Measurements from ENCODE around the gene JMJD1C. TPM values are rescaled to one million over a fixed set of nuclear protein-coding genes. Genes with fewer than 3 reads are reported as not detected.

JMJD1C gene
- total RNA-seq, 1 donor from 2014 or later: 120 TPM

DNA sequence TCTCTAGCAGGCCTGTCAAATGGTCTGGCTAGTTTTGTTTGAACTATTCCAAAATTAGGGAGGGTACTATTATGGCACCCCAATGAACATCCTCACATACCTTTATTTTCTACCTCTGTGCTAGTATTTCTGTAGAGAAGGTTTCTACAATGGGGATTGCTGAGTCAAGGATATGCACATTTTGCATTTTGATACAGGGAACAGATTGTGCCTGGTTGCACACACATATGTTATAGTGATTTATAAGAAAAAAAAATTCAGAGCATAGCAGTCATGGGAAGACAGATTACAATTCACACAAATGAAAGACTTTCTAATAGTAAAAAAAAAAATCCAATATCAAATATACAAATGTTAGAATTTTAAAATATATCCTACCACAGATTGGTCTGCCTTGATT lies 346.7 kb downstream of the JMJD1C start:
- no peaks in the 10 kb centered on the region for H3K9me3 Mint-ChIP-seq (ENCODE audit: unreplicated experiment)
- TF ChIP-seq, protein P1, sequence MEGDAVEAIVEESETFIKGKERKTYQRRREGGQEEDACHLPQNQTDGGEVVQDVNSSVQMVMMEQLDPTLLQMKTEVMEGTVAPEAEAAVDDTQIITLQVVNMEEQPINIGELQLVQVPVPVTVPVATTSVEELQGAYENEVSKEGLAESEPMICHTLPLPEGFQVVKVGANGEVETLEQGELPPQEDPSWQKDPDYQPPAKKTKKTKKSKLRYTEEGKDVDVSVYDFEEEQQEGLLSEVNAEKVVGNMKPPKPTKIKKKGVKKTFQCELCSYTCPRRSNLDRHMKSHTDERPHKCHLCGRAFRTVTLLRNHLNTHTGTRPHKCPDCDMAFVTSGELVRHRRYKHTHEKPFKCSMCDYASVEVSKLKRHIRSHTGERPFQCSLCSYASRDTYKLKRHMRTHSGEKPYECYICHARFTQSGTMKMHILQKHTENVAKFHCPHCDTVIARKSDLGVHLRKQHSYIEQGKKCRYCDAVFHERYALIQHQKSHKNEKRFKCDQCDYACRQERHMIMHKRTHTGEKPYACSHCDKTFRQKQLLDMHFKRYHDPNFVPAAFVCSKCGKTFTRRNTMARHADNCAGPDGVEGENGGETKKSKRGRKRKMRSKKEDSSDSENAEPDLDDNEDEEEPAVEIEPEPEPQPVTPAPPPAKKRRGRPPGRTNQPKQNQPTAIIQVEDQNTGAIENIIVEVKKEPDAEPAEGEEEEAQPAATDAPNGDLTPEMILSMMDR (IDR thresholded peaks at IDR 0.05): no peak
- no peak overlapping the region for H3K27ac Mint-ChIP-seq (ENCODE audit: unreplicated experiment)
- DNase-seq (ENCODE audit: extremely low spot score, unreplicated experiment): no peak
- H3K4me3 Mint-ChIP-seq (ENCODE audit: unreplicated experiment): no peak overlapping the region
- peaks cover 19% of the 10 kb centered on the region for H3K4me1 Mint-ChIP-seq (ENCODE audit: unreplicated experiment)
- no peaks in the 10 kb centered on the region for H3K27me3 Mint-ChIP-seq (ENCODE audit: unreplicated experiment)
- no peaks in the 10 kb centered on the region for H3K36me3 Mint-ChIP-seq (ENCODE audit: unreplicated experiment)

Small RNAs within 50 kb of the gene (microRNA-seq; reads per million reads assigned to microRNA genes)
- gene MIR1296 (ENCODE audit: unreplicated experiment): 227 reads per million, percentile 62 among the genes with 10 or more reads in this experiment

Other genes starting within 250 kb of the JMJD1C start
- gene REEP3, start 55.4 kb upstream of the JMJD1C start, total RNA-seq: 80.4 and 85.7 TPM in 2 replicates

Data from osteocyte (in vitro differentiated cells).